Breast epithelium (tissue), 4 donors: Measurements from ENCODE around the gene MAOA. TPM values are rescaled to one million over a fixed set of nuclear protein-coding genes. Genes with fewer than 3 reads are reported as not detected.

Source experiments
- DNase-seq, 2 donors: peaks; one replicate each; pipeline ENCODE4 v3.0.0-alpha.2; 2019; ENCODE audit warnings: low spot score in 2 of 2
- H3K27ac ChIP-seq, 2 donors: fragments of 200-600 bp; sonication (generic) in 1 of 2; one replicate each; pipeline ENCODE4 v1.5.1; 2016 to 2019; ENCODE audit warnings: mild to moderate bottlenecking in 1 of 2
- H3K27me3 ChIP-seq, 2 donors: fragments of 200-600 bp; sonication (generic) in 1 of 2; one replicate each; pipeline versions ENCODE4 v1.5.1 to v1.6.0; 2017 to 2019; ENCODE audit warnings: control low read depth in 1 of 2, mild to moderate bottlenecking in 1 of 2
- H3K36me3 ChIP-seq: fragments of 200-600 bp; one replicate; pipeline ENCODE4 v1.5.1; 2019
- H3K4me1 ChIP-seq, 2 donors: fragments of 200-600 bp; sonication (generic); one replicate each; pipeline ENCODE4 v1.5.1; 2016 to 2019; ENCODE audit warnings: control low read depth in 1 of 2
- H3K4me3 ChIP-seq, 3 donors: fragments of 200-600 bp; sonication (generic); 1 replicate in 2 of 3; 2 replicates in 1 of 3; pipeline ENCODE4 v1.5.1; 2016 to 2019; ENCODE audit warnings: mild to moderate bottlenecking in 3 of 3, moderate library complexity in 2 of 3
- H3K9me3 ChIP-seq, 2 donors: fragments of 200-600 bp; sonication (generic) in 1 of 2; one replicate each; pipeline ENCODE4 v1.5.1; 2016 to 2019; ENCODE audit warnings: control low read depth in 1 of 2
- POLR2A ChIP-seq: fragments of 450-650 bp; IDR thresholded peaks from one replicate; pipeline ENCODE4 v1.6.1; 2016; ENCODE audit warnings: antibody characterized with exemption, mild to moderate bottlenecking, moderate library complexity
- POLR2AphosphoS5 ChIP-seq, 3 donors: sonication (generic); formaldehyde crosslinking; IDR thresholded peaks; one replicate each; pipeline ENCODE4 v1.6.1; 2017; ENCODE audit warnings: antibody characterized with exemption in 3 of 3
- intact Hi-C: fragments of 100-400 bp; cut with DNase I; formaldehyde crosslinking; loops from one replicate; pipeline ENCODE4 v1.15.1; 2023; ENCODE audit warnings: low total_unique reads
- total RNA-seq, 3 donors: library from RNA; depleted of rRNA; stranded (reverse); fragments of >200 nt; gene quantifications; one replicate each; pipeline ENCODE4 v1.1.0, GENCODE V29; 2016
- TF ChIP-seq, protein P1 (sequence below), 3 donors: fragments of 450-650 bp; IDR thresholded peaks; one replicate each; pipeline ENCODE4 v1.5.1; 2016 to 2017; ENCODE audit warnings: antibody characterized with exemption in 3 of 3, mild to moderate bottlenecking in 3 of 3, moderate library complexity in 3 of 3

MAOA gene
- total RNA-seq, 3 donors from 2014 or later, result 124 to 558 (median 128) TPM

- no peak for TF ChIP-seq POLR2AphosphoS5 (IDR thresholded peaks at IDR 0.05)
- TF ChIP-seq, protein P1, sequence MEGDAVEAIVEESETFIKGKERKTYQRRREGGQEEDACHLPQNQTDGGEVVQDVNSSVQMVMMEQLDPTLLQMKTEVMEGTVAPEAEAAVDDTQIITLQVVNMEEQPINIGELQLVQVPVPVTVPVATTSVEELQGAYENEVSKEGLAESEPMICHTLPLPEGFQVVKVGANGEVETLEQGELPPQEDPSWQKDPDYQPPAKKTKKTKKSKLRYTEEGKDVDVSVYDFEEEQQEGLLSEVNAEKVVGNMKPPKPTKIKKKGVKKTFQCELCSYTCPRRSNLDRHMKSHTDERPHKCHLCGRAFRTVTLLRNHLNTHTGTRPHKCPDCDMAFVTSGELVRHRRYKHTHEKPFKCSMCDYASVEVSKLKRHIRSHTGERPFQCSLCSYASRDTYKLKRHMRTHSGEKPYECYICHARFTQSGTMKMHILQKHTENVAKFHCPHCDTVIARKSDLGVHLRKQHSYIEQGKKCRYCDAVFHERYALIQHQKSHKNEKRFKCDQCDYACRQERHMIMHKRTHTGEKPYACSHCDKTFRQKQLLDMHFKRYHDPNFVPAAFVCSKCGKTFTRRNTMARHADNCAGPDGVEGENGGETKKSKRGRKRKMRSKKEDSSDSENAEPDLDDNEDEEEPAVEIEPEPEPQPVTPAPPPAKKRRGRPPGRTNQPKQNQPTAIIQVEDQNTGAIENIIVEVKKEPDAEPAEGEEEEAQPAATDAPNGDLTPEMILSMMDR (IDR thresholded peaks at IDR 0.05), result no peak
- no peak for TF ChIP-seq POLR2A
- H3K4me1 ChIP-seq, result no peaks in the 10 kb centered on the region
- no peak for DNase-seq
- H3K27ac ChIP-seq, result peak overlapping the region; percentile 69 to 81
- H3K36me3 ChIP-seq, result no peaks in the 10 kb centered on the region
- H3K27me3 ChIP-seq, result peaks cover 0 to 47% of the 10 kb centered on the region in 2 donors
- H3K9me3 ChIP-seq, result no peaks in the 10 kb centered on the region
- intact Hi-C loops, result loop anchor here (1.0 kb wide), 1 partner anchor 15 kb away; no protein-coding TSS in a partner anchor
- no peak overlapping the region for H3K4me3 ChIP-seq
These were observed 46.0 kb downstream of the MAOA start for GRCh38 chrX:43702079-43702524.

DNA sequence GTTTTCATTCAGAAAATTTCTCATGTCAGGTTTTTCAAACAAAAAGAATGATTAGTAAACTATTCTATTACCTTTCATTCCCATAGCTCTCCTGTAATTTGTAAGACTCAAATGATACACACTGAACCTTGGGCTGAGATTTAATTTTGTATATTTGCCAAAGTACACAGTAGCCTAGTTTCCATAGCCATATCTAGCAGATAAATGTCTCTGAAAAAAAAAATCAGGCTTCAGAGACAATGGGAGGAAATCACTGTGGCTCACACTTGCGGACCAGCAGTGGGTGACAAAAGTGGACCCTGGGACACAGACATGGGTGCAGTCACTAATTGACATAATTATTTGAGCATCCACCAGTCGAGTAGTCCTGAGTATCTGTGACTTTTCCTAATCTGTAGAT lies 46.6 kb downstream of the MAOA start:
- intact Hi-C loops, result loop anchor here (1.0 kb wide), 1 partner anchor 15 kb away; no protein-coding TSS in a partner anchor
- TF ChIP-seq, protein P1 (IDR thresholded peaks at IDR 0.05), result no peak
- no peak for TF ChIP-seq POLR2A
- DNase-seq, result no peak
- no peaks in the 10 kb centered on the region for H3K36me3 ChIP-seq
- peak overlapping the region; percentile 69 to 81 for H3K27ac ChIP-seq
- H3K9me3 ChIP-seq, result no peaks in the 10 kb centered on the region
- H3K4me1 ChIP-seq, result no peaks in the 10 kb centered on the region
- peaks cover 0 to 46% of the 10 kb centered on the region in 2 donors for H3K27me3 ChIP-seq
- no peak overlapping the region for H3K4me3 ChIP-seq

- no peaks in the 10 kb centered on the region for H3K4me1 ChIP-seq
- TF ChIP-seq, protein P1 (IDR thresholded peaks at IDR 0.05), result no peak
- no peak for TF ChIP-seq POLR2A
- TF ChIP-seq POLR2AphosphoS5 (IDR thresholded peaks at IDR 0.05), result peak in 1 of 3 donors; percentile 62
- H3K9me3 ChIP-seq, result no peaks in the 10 kb centered on the region
- no peaks in the 10 kb centered on the region for H3K36me3 ChIP-seq
- peak overlapping the region; percentile 69 to 81 for H3K27ac ChIP-seq
- H3K27me3 ChIP-seq, result peaks cover 0 to 42% of the 10 kb centered on the region in 2 donors
- intact Hi-C loops, result no loop called here
- no peak for DNase-seq
- no peak overlapping the region for H3K4me3 ChIP-seq
These were observed 47.2 kb downstream of the MAOA start for GRCh38 chrX:43703211-43703791.

DNA sequence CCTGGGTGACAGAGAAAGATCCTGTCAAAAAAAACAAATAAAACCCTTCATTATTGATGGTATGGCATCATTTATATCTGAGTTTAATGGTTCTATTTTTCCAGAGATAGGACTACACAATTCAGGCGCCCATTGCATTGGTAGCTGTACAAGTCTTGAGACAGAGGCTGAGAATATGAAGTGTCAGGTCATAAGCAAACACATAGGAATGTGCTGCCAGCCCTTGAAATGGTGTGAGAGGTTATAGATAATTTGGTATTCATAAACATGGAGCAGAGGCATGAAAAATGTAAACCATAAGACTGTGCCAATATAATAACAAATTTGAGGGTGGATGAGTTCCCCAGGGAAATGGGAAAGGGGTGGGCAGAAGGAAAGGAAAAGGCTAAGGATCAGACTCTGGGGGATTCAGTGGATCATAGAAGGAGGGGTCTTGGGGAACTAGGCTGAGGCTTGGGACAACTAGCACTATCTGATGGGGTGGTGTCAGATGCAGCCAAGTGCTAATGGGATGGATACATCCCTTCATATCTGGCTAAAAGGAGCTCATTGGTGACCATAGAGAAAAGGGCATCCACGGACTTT lies 50.8 kb downstream of the MAOA start:
- no peak for DNase-seq
- intact Hi-C loops, result no loop called here
- no peaks in the 10 kb centered on the region for H3K4me1 ChIP-seq
- H3K4me3 ChIP-seq, result no peak overlapping the region
- H3K27ac ChIP-seq, result peak overlapping the region in 1 of 2 donors; percentile 48
- no peaks in the 10 kb centered on the region for H3K36me3 ChIP-seq
- TF ChIP-seq POLR2AphosphoS5 (IDR thresholded peaks at IDR 0.05), result no peak
- no peak for TF ChIP-seq POLR2A
- TF ChIP-seq, protein P1 (IDR thresholded peaks at IDR 0.05), result no peak
- no peaks in the 10 kb centered on the region for H3K9me3 ChIP-seq
- H3K27me3 ChIP-seq, result peaks cover 0 to 48% of the 10 kb centered on the region in 2 donors

GRCh38 chrX:43707812-43708548 lies 51.9 kb downstream of the MAOA start:
- DNase-seq, result peak in 1 of 2 donors; percentile 24

More at GRCh38 chrX:43707812-43708548, 51.9 kb downstream of the MAOA start:
- intact Hi-C loops, result no loop called here
- Histone ChIP-seq H3K27me3 (peaks cover 0 to 49% of the 10 kb centered on the region in 2 donors), H3K27ac (peak overlapping the region; percentile 48 to 57), H3K9me3 (no peaks in the 10 kb centered on the region), H3K36me3 (no peaks in the 10 kb centered on the region), H3K4me1 (no peaks in the 10 kb centered on the region), H3K4me3 (no peak overlapping the region)
- TF ChIP-seq POLR2A (no peak), POLR2AphosphoS5 (IDR thresholded peaks at IDR 0.05) (no peak)
- TF ChIP-seq, protein P1 (IDR thresholded peaks at IDR 0.05), result no peak
